Common myeloid progenitor, CD34-positive (primary cell): ENCODE results near the gene CDYL2.
"Not testable (repeated sequence)": the region's sequence is repeated elsewhere in the genome, so short reads cannot be mapped to it uniquely, and the experiment has no call there.

Experiments used
- CTCF ChIA-PET: fragments of 350-600 bp; sonication (Branson Sonifier 250); formaldehyde crosslinking; loops from one replicate; lab custom pipeline; 2021; ENCODE audit warnings: antibody characterized with exemption; lab: Charles Lee
- POLR2A ChIA-PET: fragments of 350-600 bp; sonication (Branson Sonifier 250); formaldehyde crosslinking; loops from one replicate; lab custom pipeline; 2021; ENCODE audit warnings: antibody characterized with exemption; lab: Charles Lee
- DNase-seq, 3 donors: peaks; one replicate each; pipeline versions ENCODE4 v3.0.0 to v3.0.0-alpha.2; 2013
- H3K27ac ChIP-seq, 2 experiments: 1 replicate in 1 of 2; 2 replicates in 1 of 2; pipeline ENCODE4 v1.7.0; 2013; ENCODE audit warnings: inconsistent platforms in 2 of 2, low read length in 2 of 2, mild to moderate bottlenecking in 2 of 2, low read depth in 1 of 2, moderate library complexity in 1 of 2; ENCODE audit not compliant: severe bottlenecking in 2 of 2, insufficient read depth in 1 of 2, poor library complexity in 1 of 2
- H3K27me3 ChIP-seq, 5 experiments: replicated peaks in 2 of 5; 1 replicate in 3 of 5; 2 replicates in 2 of 5; pipeline versions ENCODE4 v1.6.1 to v1.7.0; 2013; ENCODE audit warnings: low read length in 4 of 5, mild to moderate bottlenecking in 2 of 5, moderate library complexity in 2 of 5, inconsistent platforms in 1 of 5; ENCODE audit not compliant: insufficient read depth in 5 of 5, control insufficient read depth in 4 of 5
- H3K36me3 ChIP-seq, 4 experiments: 1 replicate in 2 of 4; 2 replicates in 2 of 4; pipeline versions ENCODE4 v1.6.1 to v1.7.0; 2013; ENCODE audit warnings: low read length in 3 of 4, control low read depth in 1 of 4, mild to moderate bottlenecking in 1 of 4; ENCODE audit not compliant: control insufficient read depth in 4 of 4, insufficient read depth in 4 of 4
- H3K4me1 ChIP-seq, 4 experiments: 1 replicate in 3 of 4; 2 replicates in 1 of 4; pipeline versions ENCODE4 v1.6.1 to v1.7.1; 2013; ENCODE audit warnings: low read length in 3 of 4, mild to moderate bottlenecking in 3 of 4, control low read depth in 1 of 4, inconsistent platforms in 1 of 4, moderate library complexity in 1 of 4; ENCODE audit not compliant: control insufficient read depth in 4 of 4, insufficient read depth in 4 of 4; ENCODE audit errors: control extremely low read depth in 1 of 4
- H3K4me3 ChIP-seq, 7 experiments: 1 replicate in 4 of 7; 2 replicates in 3 of 7; pipeline versions ENCODE4 v1.5.1 to v1.7.0; 2013; ENCODE audit warnings: mild to moderate bottlenecking in 7 of 7, low read length in 6 of 7, moderate library complexity in 6 of 7, inconsistent platforms in 2 of 7, low read depth in 2 of 7, control low read depth in 1 of 7; ENCODE audit not compliant: insufficient read depth in 4 of 7, control insufficient read depth in 1 of 7; ENCODE audit errors: extremely low read depth in 1 of 7
- H3K9me3 ChIP-seq, 5 experiments: 1 replicate in 4 of 5; 2 replicates in 1 of 5; pipeline versions ENCODE4 v1.6.1 to v1.7.1; 2013; ENCODE audit warnings: low read length in 4 of 5, mild to moderate bottlenecking in 2 of 5, inconsistent platforms in 1 of 5, low read depth in 1 of 5, moderate library complexity in 1 of 5; ENCODE audit not compliant: control insufficient read depth in 4 of 5, insufficient read depth in 2 of 5; ENCODE audit errors: control extremely low read depth in 1 of 5
- WGBS: methylation state at CpG from one replicate; pipeline ENCODE4 v1.1.5; 2013; ENCODE audit not compliant: insufficient coverage; 5-methylcytosine and 5-hydroxymethylcytosine counted together

Gene CDYL2

GRCh38 chr16:80655751-80656150, 148.6 kb downstream of the CDYL2 start:
- no peak overlapping the region for H3K4me3 ChIP-seq
- no peak overlapping the region for H3K27ac ChIP-seq
- no peaks in the 10 kb centered on the region for H3K27me3 ChIP-seq
- POLR2A ChIA-PET = no interaction called here
- WGBS = 95% methylated on average over 8 of the region's 9 CpGs
- H3K36me3 ChIP-seq = peaks cover 0 to 2% (median 0%) of the 10 kb centered on the region in 4 experiments
- DNase-seq = no peak
- CTCF ChIA-PET = no interaction called here
- H3K4me1 ChIP-seq = no peaks in the 10 kb centered on the region
- peaks cover 0 to 9% (median 0%) of the 10 kb centered on the region in 5 experiments for H3K9me3 ChIP-seq

GRCh38 chr16:80654094-80654862, 150.1 kb downstream of the CDYL2 start:
- 95% methylated on average over 13 of the region's 14 CpGs for WGBS
- DNase-seq = no peak
- H3K27ac ChIP-seq = no peak overlapping the region
- POLR2A ChIA-PET = no interaction called here
- CTCF ChIA-PET = interaction anchor here (1.1 kb wide), 1 partner anchor 72 kb away, joined by 3 read pairs; no protein-coding TSS in a partner anchor
- peaks cover 0 to 8% (median 0%) of the 10 kb centered on the region in 5 experiments for H3K9me3 ChIP-seq
- H3K36me3 ChIP-seq = peaks cover 0 to 2% (median 0%) of the 10 kb centered on the region in 4 experiments
- no peak overlapping the region for H3K4me3 ChIP-seq
- H3K27me3 ChIP-seq = no peaks in the 10 kb centered on the region
- H3K4me1 ChIP-seq = no peaks in the 10 kb centered on the region

DNA sequence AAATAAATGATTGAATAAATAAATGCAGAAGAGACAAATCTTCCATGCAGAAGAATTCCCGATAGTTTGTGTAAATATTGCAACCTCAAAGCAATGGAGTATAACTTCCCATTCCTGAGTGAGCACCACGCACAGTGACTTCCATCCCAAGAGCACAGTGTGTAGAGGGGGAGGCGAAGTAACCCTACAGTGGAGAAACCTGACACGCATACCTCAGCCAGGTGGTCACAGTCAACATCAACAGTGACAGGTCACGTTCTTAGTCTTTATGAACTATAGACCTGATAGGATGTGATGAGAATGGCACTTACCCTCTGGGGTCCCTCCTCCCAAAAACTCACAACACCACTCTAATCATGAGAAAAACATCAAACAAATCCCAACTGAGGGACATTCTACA, 152.0 kb downstream of the CDYL2 start:
- Histone ChIP-seq H3K27me3 (no peaks in the 10 kb centered on the region), H3K36me3 (peaks cover 0 to 2% (median 0%) of the 10 kb centered on the region in 4 experiments), H3K4me3 (no peak overlapping the region), H3K4me1 (no peaks in the 10 kb centered on the region), H3K9me3 (peaks cover 0 to 17% (median 0%) of the 10 kb centered on the region in 5 experiments), H3K27ac (no peak overlapping the region)
- no peak for DNase-seq
- CTCF ChIA-PET = no interaction called here
- POLR2A ChIA-PET = no interaction called here
- 100% methylated on average over 1 of the region's 5 CpGs for WGBS

DNA sequence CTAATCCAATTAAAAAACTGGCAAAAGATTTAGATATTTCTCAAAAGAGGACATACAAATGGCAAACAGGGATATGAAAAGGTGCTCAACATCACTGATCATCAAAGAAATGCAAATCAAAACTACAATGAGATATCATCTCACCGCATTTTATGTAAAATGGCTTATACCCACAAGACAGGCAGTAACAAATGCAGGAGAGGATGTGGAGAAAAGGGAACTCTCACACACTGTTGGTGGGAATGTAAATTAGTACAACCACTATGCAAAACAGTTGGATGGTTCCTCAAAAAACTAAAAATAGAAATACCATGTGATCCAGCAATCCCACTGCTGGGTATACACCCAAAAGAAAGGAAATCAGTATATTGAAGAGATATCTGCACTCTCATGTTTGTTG, 154.1 kb downstream of the CDYL2 start:
- POLR2A ChIA-PET = interaction anchor here (0.6 kb wide), 1 partner anchor 172 kb away, joined by 3 read pairs; no protein-coding TSS in a partner anchor
- H3K9me3 ChIP-seq = peaks cover 0 to 18% (median 0%) of the 10 kb centered on the region in 5 experiments
- no CpG with 5 or more reads among the region's 1 CpG for WGBS
- H3K27me3 ChIP-seq, CTCF ChIA-PET, H3K4me3 ChIP-seq, DNase-seq, H3K4me1 ChIP-seq, H3K27ac ChIP-seq, H3K36me3 ChIP-seq: not testable (repeated sequence)

DNA sequence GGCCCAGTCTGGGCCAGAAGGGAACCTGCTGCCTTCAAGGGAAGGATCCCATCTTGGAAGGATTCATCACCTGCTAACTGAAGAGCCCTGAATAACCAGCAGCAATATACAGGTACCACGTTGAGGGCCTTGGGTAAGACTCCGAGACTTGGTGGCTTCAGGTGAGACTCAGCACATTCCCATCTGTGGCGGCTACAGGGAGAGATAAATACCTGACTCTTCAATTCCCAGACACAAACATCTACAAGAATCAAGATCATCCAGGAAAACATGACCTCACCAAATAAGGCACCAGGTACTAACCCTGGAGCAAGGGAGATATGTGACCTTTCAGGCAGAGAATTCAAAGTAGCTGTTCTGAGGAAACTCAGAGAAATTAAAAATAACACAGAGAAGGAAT, 164.1 kb downstream of the CDYL2 start:
- POLR2A ChIA-PET = no interaction called here
- CTCF ChIA-PET = no interaction called here
- 96% methylated on average over 3 of the region's 3 CpGs for WGBS

GRCh38 chr16:80639636-80640035, 164.8 kb downstream of the CDYL2 start:
- CTCF ChIA-PET = no interaction called here
- peaks cover 0 to 5% (median 0%) of the 10 kb centered on the region in 4 experiments for H3K36me3 ChIP-seq
- 100% methylated on average over 4 of the region's 6 CpGs for WGBS
- no peaks in the 10 kb centered on the region for H3K4me1 ChIP-seq
- H3K4me3 ChIP-seq = no peak overlapping the region
- POLR2A ChIA-PET = no interaction called here
- no peak for DNase-seq
- H3K27me3 ChIP-seq = no peaks in the 10 kb centered on the region
- no peak overlapping the region for H3K27ac ChIP-seq
- H3K9me3 ChIP-seq = peaks cover 0 to 11% (median 5%) of the 10 kb centered on the region in 5 experiments

More for the DNA sequence above, 164.1 kb downstream of the CDYL2 start:
- H3K27me3 ChIP-seq = no peaks in the 10 kb centered on the region
- H3K4me3 ChIP-seq = no peak overlapping the region
- H3K9me3 ChIP-seq = peaks cover 0 to 11% (median 5%) of the 10 kb centered on the region in 5 experiments
- no peak overlapping the region for H3K27ac ChIP-seq
- peaks cover 0 to 5% (median 0%) of the 10 kb centered on the region in 4 experiments for H3K36me3 ChIP-seq
- no peaks in the 10 kb centered on the region for H3K4me1 ChIP-seq
- DNase-seq = no peak

DNA sequence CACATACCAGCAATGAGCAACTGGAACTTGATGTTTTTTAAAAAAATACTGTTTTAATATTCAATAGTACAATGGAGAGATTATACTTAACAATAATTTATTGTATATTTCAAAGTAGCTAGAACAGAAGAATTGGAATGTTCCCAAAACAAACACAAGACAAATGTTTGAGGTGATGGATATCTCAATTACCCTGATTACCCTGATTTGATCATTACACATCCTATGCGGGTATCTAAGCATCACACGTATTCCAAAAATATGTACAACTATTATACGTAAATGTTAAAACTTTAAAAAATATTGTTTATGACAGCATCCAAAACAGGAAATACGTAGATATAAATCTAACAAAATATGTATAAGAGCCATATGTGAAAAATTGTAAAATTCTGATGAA, 166.8 kb downstream of the CDYL2 start:
- Histone ChIP-seq H3K36me3 (peaks cover 0 to 7% (median 3%) of the 10 kb centered on the region in 4 experiments), H3K27me3 (no peaks in the 10 kb centered on the region), H3K4me1 (no peaks in the 10 kb centered on the region), H3K9me3 (peaks cover 0 to 6% (median 0%) of the 10 kb centered on the region in 5 experiments), H3K4me3 (no peak overlapping the region), H3K27ac (no peak overlapping the region)
- CTCF ChIA-PET = no interaction called here
- no peak for DNase-seq
- POLR2A ChIA-PET = no interaction called here
- no CpG with 5 or more reads among the region's 4 CpGs for WGBS
